Panc1 (cell line): ENCODE data around the gene CDH23. TPM values are rescaled to one million over a fixed set of nuclear protein-coding genes. Genes with fewer than 3 reads are reported as not detected.

Experiments
- ATAC-seq: fragments of 200-7000 bp; cut with Tn5 transposase; 2 replicates; pipeline ENCODE4 v1.9.1; 2020; ENCODE audit warnings: mild to moderate bottlenecking, moderate library complexity
- BruUV-seq: library from RNA; stranded (reverse); fragments of 400-500 nt; replicated peaks from 2 replicates; lab custom pipeline; 2021; lab: Mats Ljungman, UMichigan
- CTCF ChIA-PET: fragments of 300-600 bp; sonication (Branson Sonifier 250); formaldehyde crosslinking; loops from one replicate; lab custom pipeline; 2022; ENCODE audit warnings: antibody characterized with exemption; lab: Charles Lee
- POLR2A ChIA-PET: fragments of 300-600 bp; sonication (Branson Sonifier 250); formaldehyde crosslinking; loops from one replicate; lab custom pipeline; 2022; ENCODE audit warnings: antibody characterized with exemption; lab: Charles Lee
- DNase-seq: peaks from one replicate; pipeline ENCODE4 v3.0.0-alpha.2; 2010; ENCODE audit warnings: low read depth, low spot score
- H3K27ac ChIP-seq: 2 replicates; pipeline ENCODE4 v1.5.1; 2011; ENCODE audit warnings: mild to moderate bottlenecking, low read length, inconsistent platforms
- H3K27me3 ChIP-seq: fragments of 200-500 bp; sonication (Bioruptor generic); 2 replicates; pipeline ENCODE4 v1.6.0; 2014; ENCODE audit warnings: low read length, inconsistent platforms; ENCODE audit not compliant: control insufficient read depth, insufficient read depth
- H3K36me3 ChIP-seq: fragments of 200-500 bp; sonication (Bioruptor generic); 2 replicates; pipeline ENCODE4 v1.5.1; 2014; ENCODE audit warnings: inconsistent platforms, mild to moderate bottlenecking, low read length, moderate library complexity; ENCODE audit not compliant: control insufficient read depth, insufficient read depth
- H3K4me1 ChIP-seq: 2 replicates; pipeline ENCODE4 v1.5.1; 2011; ENCODE audit warnings: inconsistent platforms, mild to moderate bottlenecking, low read length, moderate library complexity; ENCODE audit not compliant: control insufficient read depth, insufficient read depth
- H3K4me3 ChIP-seq, 2 experiments: 2 replicates each; pipeline ENCODE4 v1.5.1; 2011 to 2012; ENCODE audit warnings: low read depth in 2 of 2, low read length in 2 of 2, mild to moderate bottlenecking in 2 of 2, inconsistent platforms in 1 of 2, moderate library complexity in 1 of 2
- H3K9me3 ChIP-seq: fragments of 200-500 bp; sonication (Bioruptor generic); 2 replicates; pipeline ENCODE4 v1.5.1; 2014; ENCODE audit warnings: low read depth, mild to moderate bottlenecking, inconsistent platforms, low read length, moderate library complexity; ENCODE audit not compliant: control insufficient read depth, insufficient read depth
- POLR2AphosphoS5 ChIP-seq: IDR thresholded peaks from 2 replicates; pipeline ENCODE4 v1.6.1; 2012; ENCODE audit warnings: mild to moderate bottlenecking, low read depth, low read length, moderate library complexity
- SIN3A ChIP-seq: IDR thresholded peaks from 2 replicates; pipeline ENCODE4 v1.6.1; 2012; ENCODE audit warnings: low read depth, mild to moderate bottlenecking, low read length, moderate library complexity, borderline replicate concordance; ENCODE audit not compliant: insufficient read depth
- TCF7L2 ChIP-seq: IDR thresholded peaks from 2 replicates; pipeline ENCODE4 v1.6.1; 2011; ENCODE audit warnings: mild to moderate bottlenecking, low read depth, low read length, inconsistent platforms
- in situ Hi-C: cut with HindIII; loops from 2 replicates; pipeline ENCODE4 v1.10.0; 2016; ENCODE audit warnings: low sequenced_read_pairs, low pct_unique_long_range_greater_than_20kb
- intact Hi-C: fragments of 100-400 bp; cut with micrococcal nuclease; formaldehyde crosslinking; loops from one replicate; pipeline ENCODE4 v1.10.0; 2022; ENCODE audit not compliant: unreplicated experiment
- total RNA-seq: library from RNA; stranded (reverse); gene quantifications from one replicate; pipeline ENCODE4 v1.2.1, GENCODE V29; 2021; ENCODE audit not compliant: unreplicated experiment
- TF ChIP-seq, protein P1 (sequence below), 2 experiments: IDR thresholded peaks; 2 replicates each; pipeline ENCODE4 v1.6.1; 2011 to 2012; ENCODE audit warnings: low read depth in 2 of 2, control low read depth in 1 of 2, low read length in 1 of 2, mild to moderate bottlenecking in 1 of 2, moderate library complexity in 1 of 2; ENCODE audit not compliant: insufficient read depth in 1 of 2
- TF ChIP-seq, protein P2 (sequence below): fragments of 450-650 bp; IDR thresholded peaks from 2 replicates; pipeline ENCODE4 v1.5.1; 2017; ENCODE audit warnings: mild to moderate bottlenecking

The CDH23 gene
- total RNA-seq, 1 experiment from 2014 or later, result 2.7 TPM

DNA sequence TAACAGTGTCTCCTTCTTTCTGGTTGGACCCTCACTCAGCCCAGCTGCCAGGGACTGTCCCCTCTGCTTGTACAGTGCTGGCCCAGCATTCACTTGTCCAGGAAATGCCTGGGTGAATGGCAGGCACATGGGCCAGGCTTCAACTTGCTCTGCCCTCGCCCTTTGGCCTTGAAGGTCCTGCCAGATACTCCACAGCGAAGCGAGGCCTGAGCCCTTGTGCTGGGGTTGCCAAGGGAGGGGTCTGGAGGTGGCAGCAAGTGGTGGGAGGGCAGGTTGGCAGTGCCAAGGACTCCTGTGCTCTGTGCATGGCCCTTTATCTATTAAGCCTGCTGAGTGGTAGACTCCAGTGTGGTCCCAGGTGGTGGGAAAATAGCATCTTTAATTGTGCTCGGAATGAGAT, 75.7 kb downstream of the CDH23 start:
- no peaks in the 10 kb centered on the region for H3K4me1 ChIP-seq
- no peaks in the 10 kb centered on the region for H3K9me3 ChIP-seq
- H3K27me3 ChIP-seq, result peaks cover 2% of the 10 kb centered on the region; the same call in 1 of the 2 replicates
- ChIA-PET CTCF (no interaction called here), POLR2A (no interaction called here)
- in situ Hi-C loops (no loop called here), intact Hi-C loops (no loop called here)
- H3K36me3 ChIP-seq, result no peaks in the 10 kb centered on the region
- TF ChIP-seq SIN3A (no peak), POLR2AphosphoS5 (no peak), TCF7L2 (no peak)
- TF ChIP-seq, protein P1, sequence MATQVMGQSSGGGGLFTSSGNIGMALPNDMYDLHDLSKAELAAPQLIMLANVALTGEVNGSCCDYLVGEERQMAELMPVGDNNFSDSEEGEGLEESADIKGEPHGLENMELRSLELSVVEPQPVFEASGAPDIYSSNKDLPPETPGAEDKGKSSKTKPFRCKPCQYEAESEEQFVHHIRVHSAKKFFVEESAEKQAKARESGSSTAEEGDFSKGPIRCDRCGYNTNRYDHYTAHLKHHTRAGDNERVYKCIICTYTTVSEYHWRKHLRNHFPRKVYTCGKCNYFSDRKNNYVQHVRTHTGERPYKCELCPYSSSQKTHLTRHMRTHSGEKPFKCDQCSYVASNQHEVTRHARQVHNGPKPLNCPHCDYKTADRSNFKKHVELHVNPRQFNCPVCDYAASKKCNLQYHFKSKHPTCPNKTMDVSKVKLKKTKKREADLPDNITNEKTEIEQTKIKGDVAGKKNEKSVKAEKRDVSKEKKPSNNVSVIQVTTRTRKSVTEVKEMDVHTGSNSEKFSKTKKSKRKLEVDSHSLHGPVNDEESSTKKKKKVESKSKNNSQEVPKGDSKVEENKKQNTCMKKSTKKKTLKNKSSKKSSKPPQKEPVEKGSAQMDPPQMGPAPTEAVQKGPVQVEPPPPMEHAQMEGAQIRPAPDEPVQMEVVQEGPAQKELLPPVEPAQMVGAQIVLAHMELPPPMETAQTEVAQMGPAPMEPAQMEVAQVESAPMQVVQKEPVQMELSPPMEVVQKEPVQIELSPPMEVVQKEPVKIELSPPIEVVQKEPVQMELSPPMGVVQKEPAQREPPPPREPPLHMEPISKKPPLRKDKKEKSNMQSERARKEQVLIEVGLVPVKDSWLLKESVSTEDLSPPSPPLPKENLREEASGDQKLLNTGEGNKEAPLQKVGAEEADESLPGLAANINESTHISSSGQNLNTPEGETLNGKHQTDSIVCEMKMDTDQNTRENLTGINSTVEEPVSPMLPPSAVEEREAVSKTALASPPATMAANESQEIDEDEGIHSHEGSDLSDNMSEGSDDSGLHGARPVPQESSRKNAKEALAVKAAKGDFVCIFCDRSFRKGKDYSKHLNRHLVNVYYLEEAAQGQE (IDR thresholded peaks at IDR 0.05; ENCODE audit: insufficient read depth in 1 of 2, low read depth in 2 of 2, low read length in 1 of 2), result no peak
- TF ChIP-seq, protein P2, sequence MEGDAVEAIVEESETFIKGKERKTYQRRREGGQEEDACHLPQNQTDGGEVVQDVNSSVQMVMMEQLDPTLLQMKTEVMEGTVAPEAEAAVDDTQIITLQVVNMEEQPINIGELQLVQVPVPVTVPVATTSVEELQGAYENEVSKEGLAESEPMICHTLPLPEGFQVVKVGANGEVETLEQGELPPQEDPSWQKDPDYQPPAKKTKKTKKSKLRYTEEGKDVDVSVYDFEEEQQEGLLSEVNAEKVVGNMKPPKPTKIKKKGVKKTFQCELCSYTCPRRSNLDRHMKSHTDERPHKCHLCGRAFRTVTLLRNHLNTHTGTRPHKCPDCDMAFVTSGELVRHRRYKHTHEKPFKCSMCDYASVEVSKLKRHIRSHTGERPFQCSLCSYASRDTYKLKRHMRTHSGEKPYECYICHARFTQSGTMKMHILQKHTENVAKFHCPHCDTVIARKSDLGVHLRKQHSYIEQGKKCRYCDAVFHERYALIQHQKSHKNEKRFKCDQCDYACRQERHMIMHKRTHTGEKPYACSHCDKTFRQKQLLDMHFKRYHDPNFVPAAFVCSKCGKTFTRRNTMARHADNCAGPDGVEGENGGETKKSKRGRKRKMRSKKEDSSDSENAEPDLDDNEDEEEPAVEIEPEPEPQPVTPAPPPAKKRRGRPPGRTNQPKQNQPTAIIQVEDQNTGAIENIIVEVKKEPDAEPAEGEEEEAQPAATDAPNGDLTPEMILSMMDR, result no peak
- H3K4me3 ChIP-seq, result no peak overlapping the region
- ATAC-seq (no peak), DNase-seq (no peak)
- no peak overlapping the region for H3K27ac ChIP-seq
- BruUV-seq, result no TSS peak

DNA sequence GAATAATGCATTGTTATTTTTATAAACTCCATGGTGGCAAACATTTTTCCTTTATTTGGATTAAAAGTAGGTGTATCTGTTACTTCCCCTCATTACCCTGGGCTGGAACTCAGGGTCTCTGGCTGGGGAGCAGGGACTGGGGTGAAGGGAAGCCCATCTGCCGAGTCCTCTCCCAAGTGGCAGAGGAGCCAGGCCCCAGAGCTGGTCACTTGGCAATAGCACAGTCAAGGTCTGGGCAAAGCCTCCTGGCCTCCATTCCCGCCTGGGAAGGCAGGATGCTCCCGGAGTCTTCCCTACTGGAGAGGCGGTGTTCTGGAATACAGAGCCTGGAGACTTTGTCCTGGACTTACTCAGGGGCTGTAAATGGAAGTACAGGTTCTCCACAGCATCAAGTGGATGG, 76.2 kb downstream of the CDH23 start:
- in situ Hi-C loops (no loop called here), intact Hi-C loops (no loop called here)
- ATAC-seq (no peak), DNase-seq (no peak)
- no peaks in the 10 kb centered on the region for H3K36me3 ChIP-seq
- H3K27ac ChIP-seq, result no peak overlapping the region
- ChIA-PET POLR2A (no interaction called here), CTCF (no interaction called here)
- H3K4me3 ChIP-seq, result no peak overlapping the region
- no peaks in the 10 kb centered on the region for H3K4me1 ChIP-seq
- BruUV-seq, result no TSS peak
- no peak for TF ChIP-seq TCF7L2
- no peak for TF ChIP-seq SIN3A
- TF ChIP-seq, protein P2, result no peak
- no peak for TF ChIP-seq POLR2AphosphoS5
- TF ChIP-seq, protein P1 (IDR thresholded peaks at IDR 0.05; ENCODE audit: insufficient read depth in 1 of 2, low read depth in 2 of 2, low read length in 1 of 2), result no peak
- no peaks in the 10 kb centered on the region for H3K9me3 ChIP-seq
- peaks cover 2% of the 10 kb centered on the region; the same call in 1 of the 2 replicates for H3K27me3 ChIP-seq
